ENCODE results near the gene SIT1.

GRCh38 chr9:35662437-35662836 lies 11.7 kb upstream of the SIT1 start:
- TF ChIP-seq CTCF (IDR thresholded peaks at IDR 0.05) (no peak), POLR2AphosphoS5 (IDR thresholded peaks at IDR 0.05; ENCODE audit: low read depth, low read length) (no peak), TCF7L2 (IDR thresholded peaks at IDR 0.05; ENCODE audit: low read depth, low read length) (no peak), REST (IDR thresholded peaks at IDR 0.05; ENCODE audit: insufficient read depth in 1 of 2, low read depth in 2 of 2, low read length in 1 of 2) (no peak), SIN3A (IDR thresholded peaks at IDR 0.05; ENCODE audit: borderline replicate concordance, insufficient read depth, low read depth, low read length) (no peak)

Measured in Panc1 (cell line).